NCI-H1105 treated with DMSO at 0.1 percent for 48 hours (cell line): ENCODE data around the gene DLG2.
A peak's percentile ranks its signal among the peaks of the same experiment; 100 is the strongest.

Experiments used
- DNase-seq: peaks from one replicate; lab custom pipeline; 2025; lab: John Stamatoyannopoulos, UW

DLG2 gene

DNA sequence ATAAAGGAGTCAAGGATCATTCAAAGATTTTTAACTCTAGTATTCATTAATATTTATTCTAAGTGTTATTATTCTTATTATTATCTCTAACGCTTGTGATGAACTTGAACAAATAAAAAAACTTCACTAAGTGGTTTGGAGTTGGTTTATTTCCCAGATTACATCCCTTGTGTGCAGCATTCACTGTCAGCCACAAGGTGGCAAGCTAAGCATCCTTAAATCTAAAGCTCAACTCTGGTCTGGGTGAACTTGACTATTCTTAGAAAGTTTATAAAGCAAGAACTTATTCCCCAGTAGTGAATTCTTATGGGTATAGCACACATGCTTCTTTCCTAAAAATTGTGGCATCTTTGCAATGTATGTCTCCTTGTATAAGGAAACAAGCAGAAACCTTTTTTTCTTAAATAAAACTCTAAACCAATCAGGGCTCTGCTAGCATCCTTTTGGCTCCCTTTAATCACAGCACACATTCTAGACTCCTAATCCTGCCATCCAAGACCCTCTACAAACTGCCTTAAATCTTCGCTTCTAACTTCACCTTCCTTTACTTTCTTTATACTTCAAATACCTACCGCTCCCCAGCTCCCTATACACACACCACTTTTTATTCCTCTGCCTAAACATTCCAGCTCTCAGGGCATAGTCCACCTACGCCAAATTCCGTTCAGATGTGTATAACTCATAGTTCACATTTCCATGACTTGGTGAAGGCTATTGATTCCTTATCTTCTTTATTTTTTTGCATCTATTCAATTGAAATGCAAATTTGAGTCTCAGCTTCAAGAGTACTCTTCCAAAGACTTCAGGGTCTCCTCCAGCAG is 1068.8 kb downstream of the DLG2 start:
- DNase-seq: peak; percentile 44

DNA sequence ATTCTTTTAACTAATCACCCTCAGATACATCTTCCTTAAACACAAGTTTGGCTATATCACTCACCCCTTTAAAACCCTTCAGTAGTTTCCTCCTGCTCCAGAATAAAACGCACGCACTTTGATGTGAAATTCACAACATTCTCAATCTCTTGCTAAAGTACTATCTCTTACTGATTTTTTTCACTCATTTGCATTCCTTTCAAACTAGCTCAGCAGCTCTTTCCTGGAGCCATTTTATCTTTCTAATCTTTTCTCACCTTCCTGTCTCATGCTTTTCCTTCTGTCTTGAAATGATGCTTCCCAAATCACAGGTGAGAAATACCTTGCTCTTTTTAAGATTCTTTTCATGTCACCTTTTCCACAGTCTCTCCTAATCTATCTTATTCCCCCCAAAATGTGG is 1074.4 kb downstream of the DLG2 start:
- DNase-seq: no peak

DNA sequence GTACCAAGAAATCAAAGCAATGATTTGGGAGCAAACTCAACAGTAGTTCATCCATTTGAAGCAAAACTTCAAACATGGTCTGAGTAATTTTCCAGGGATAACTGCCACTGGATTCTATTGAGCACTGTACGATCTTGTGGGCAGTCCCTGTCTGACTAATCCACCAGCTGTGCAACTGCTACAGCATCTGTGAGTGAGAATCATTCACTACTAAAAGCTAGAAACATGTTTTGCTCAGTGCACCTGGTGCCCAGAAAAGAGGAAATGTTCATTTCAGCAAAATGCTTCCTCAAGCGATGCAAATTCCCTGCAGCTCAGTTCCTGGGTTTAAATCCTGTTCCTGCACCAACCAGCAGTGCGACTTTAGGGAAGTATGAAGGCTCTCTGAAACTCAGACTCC is 1077.9 kb downstream of the DLG2 start:
- DNase-seq: no peak

DNA sequence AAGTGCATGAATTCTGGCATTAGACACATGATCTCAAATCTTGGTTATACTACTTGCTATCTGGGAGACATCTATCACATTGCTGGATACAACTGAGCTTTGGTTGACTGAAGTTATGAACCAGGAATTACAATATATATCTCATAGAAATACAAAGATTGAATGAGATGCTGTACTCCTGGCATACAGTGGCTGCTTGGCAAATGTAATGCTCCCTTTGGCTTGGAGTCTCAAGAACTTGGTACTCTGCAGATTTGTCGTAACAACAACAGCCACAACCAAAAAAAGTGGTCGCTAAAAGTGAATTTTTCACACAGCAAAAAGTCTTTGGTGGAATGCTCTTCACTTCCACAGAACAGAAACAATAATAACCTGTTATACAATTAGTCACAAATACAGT is 1082.6 kb downstream of the DLG2 start:
- DNase-seq: no peak

DNA sequence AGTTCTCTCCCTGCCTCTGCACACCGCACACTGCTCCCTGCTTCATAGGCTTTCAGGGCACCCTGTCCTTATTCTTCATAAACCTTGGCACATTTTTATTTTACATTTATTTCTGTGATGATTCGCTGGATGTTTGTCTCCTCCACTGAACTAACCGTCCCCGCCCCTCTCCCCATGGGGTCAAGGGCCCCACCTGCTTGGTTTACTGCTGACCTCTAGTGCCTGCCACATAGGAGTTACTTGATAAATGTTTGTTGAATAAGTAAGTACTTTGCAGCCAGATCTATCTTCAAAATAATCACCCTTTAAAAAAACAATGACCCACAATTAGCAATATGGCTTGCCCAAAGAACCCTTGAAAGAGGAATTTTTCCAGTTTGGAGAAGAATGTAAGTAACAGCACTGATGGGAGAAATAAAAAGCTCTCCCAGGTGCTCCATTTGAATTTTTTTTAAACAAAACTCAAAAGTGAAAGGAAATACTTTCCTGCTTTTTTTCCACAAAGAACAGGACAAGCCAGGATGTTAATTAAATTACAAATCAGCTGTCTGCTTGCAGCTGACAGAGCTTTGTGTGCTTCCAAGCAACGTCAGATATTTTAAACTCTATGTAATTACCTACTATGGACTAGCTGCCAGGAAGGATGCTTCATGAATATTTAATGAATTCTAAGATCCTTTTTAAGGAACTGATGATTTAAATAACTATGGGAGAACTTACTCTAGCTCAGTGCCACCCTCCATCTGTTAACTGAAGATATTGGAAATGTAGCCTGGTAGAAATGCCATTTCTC is 1083.6 kb downstream of the DLG2 start:
- peak; percentile 15 for DNase-seq

DNA sequence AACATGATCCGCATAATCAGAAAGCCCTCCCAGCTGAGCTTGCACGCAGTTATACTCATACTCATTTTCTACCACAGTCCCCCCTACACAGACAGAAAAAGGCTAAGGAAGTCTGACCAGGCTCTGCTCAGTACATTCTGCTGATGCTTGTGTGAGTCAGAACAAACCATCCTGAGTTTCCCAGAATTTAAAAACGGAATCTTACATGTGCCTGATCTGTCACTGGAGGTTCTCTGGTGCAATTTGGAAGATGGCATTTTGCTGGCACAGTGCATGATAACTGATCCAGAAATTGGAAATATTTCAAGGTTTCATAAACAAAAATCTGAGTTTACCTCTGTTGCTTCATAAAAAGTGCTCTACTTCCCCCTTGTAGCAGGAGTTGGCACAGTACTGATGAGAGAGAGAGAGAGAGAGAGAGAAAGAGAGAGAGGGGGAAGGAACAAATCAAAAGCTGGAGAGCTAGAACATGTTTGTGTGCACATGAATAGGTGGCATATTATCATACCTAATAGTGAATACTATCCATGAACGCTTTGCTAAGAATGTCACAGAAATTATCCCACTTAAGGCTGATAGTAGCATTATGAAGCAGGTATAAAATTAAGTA is 1085.3 kb downstream of the DLG2 start:
- DNase-seq: no peak

DNA sequence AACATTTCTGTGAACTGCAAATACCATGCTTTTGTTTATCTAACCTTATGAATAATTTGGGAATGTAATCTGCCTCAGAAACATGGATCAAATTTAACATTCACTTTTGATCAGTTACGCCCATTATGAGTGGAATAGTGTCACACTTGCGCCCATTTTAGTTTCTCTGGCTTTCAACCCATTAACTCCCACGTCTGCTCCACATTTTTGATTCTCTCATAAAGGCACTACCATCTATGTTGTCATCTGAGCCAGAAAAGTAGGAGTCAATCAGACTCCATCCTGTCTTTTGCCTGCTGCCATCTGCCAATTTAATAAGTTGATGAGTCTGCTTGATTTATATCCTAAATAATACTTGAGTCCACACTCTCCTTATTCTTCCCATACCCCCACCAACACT is 1090.7 kb downstream of the DLG2 start:
- no peak for DNase-seq

DNA sequence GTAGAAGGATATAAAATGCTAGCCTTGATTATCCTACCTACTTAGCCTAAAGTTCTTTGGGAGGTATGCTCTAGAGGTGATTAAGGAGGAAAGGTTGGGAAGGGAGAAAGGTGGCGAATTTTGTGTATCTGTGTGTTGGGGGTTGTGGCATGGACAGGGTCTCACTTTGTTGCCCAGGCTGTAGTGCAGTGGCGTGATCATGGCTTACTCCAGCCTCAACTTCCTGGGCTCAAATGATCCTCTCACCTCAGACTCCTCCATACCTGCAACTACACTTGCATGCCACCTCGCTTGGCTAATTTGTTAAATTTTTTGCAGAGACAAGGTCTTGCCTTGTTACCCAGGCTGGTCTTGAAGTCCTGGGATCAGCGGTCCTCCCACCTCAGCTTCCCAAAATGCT is 1094.8 kb downstream of the DLG2 start:
- DNase-seq: no peak

DNA sequence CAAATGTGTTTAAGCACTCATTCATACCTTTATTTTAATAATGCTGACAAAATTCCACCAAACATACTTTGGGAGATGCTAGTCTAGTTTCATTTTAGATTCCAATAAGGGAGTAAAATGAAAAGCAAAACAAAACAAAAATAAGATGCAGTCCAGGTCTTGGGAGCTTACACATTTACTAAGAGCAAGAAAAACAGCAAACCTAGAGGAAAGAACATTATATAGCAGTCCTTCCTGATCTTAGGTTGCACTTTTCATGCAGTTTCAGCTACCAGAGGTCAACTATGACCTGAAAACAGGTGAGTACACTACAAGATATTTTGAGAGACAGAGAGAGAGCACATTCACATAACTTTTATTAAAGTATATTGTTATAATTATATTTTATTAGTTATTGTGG is 1100.9 kb downstream of the DLG2 start:
- DNase-seq: no peak

DNA sequence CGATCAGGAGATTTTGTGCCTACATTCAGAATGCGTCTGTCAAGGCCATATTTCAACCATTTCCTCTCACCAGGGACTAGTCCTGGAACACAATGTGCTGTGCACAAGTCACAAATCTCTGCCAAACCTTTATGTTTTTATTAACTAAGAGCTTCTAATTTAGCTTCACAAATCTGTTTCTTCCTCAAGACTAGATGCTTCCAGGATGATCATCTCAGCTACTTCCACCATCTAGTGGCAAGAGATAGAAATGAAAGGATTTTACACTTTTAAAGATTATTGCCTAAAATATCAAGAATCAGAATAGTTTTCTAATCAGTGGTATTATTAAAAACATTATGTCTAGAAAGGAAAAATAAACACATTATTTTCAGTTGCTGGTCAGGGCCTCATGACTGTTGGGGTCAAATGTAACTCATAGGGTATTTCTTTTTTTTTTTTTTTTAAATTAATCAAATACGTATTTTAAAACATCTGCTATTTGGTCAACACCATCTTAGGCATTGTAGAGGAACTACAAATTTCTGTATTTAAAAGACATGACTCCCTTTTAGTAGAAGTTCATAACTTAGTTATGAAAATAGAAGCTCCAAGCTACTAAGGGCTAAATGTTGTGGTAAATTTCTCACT is 1102.6 kb downstream of the DLG2 start:
- DNase-seq: peak; percentile 5

DNA sequence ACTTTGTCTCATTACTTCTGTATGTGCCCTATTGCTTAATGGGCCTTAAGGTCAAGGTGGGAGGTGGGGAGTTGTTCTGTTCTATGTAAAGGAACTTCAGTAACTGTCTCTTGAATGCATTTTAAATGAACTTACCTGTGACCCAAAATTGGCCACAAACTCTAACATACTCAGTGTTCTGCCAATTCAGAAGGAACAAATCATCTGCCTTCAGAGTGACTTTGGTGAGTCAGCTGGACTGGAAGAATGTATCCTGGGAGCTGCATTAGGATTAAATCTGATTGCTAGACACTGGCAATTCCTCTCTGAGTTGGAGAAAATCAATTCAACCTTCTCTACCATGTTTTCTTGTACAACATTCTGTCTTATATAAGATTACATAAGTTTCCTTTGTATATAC is 1104.8 kb downstream of the DLG2 start:
- DNase-seq: no peak

DNA sequence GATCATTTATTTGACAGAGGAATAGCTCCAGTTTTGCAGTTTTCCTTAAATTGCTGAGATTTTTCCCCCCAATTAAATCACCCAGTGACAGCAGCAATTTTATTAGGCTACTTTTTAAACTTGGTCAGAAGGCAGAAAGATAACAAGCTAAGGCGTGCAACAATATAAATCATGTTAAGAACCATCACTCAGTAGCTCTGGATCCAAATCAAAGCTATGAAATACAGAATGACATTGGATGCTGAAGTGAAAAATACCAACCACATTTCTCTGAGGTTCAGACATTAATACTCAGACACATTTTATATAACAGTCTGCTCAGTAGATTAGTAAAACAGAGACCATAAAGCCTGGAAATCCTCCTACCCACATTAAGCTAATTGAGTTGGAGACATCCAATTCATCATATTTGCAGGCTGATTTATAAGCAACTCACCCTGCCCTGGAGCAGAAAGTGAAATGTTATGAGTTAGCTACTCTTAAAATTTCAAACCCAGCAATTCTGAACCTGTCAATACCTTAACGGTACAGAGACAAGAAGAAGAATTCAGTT is 1108.4 kb downstream of the DLG2 start:
- no peak for DNase-seq

DNA sequence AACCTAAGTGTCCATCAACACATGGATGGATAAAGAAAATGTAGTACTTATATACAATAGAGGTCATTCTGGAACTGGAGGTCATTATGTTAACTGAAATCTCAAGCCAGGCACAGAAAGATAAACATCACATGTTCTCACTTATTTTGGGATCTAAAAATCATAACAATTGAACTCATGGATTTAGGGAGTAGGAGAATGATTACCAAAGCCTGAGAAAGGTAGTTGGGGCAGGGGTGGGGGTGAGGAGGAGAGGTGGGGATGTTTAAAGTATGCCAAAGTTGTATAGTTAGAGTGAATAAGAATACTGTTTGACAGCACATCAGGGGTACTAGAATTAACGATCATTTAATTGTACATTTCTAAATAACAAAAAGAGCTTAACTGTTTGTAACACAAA is 1112.7 kb downstream of the DLG2 start:
- no peak for DNase-seq

DNA sequence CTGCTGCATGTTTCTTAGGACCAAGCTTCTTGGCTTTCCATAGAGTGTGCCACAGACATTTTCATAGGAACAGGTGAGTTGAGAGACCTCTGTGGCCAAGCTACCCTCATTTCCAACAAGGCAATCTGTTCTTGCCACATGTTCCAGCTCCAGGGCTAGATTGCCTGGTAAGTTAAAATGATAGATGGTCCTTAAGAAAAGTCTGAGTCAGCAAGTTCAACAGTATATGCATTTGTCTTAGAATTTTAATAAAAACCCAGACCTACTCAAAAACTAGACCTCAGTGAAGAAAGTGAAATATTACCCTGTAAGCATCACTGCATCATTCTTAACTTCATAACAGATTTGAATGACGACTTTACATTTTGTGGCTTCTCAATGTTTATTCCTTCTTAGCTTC is 1123.6 kb downstream of the DLG2 start:
- DNase-seq: no peak

DNA sequence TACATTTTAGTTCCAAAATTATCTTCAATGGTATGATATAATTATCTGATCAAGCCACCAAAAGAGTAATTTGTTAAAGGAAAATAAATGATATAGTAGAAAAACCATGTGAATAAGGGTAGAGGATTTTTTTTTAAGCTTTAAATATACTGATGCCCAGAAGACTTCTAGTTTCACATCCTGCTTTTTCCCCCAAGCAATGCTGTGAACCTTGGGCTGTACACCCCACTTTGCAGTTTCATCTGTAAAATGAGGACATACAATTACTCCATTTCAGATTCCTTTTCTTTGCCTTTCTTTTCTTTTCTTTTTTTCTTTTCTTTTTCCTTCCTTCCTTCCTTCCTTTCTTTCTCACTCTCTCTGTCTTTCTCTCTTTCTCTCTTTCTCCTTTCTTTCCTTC is 1125.4 kb downstream of the DLG2 start:
- DNase-seq: no peak

DNA sequence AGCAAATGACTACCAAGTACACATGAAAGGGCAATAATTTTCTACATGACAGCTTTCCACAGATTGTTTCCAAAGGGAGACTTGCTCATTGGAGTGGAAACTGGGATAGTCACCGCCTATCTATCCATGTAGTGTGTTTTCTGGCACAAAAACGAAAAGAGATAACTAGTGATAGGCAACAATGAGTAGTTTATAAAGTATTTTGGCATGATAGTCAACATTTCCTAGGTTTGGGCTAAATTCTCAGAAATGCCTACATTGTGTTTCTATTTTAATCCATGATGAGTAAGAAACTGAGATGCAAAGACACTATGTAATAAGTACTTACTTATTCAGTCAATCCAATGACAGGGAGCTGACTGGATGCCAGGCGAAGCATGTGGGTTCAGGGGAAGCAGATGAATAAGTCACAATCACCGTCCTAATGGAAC is 1129.1 kb downstream of the DLG2 start:
- DNase-seq: no peak

DNA sequence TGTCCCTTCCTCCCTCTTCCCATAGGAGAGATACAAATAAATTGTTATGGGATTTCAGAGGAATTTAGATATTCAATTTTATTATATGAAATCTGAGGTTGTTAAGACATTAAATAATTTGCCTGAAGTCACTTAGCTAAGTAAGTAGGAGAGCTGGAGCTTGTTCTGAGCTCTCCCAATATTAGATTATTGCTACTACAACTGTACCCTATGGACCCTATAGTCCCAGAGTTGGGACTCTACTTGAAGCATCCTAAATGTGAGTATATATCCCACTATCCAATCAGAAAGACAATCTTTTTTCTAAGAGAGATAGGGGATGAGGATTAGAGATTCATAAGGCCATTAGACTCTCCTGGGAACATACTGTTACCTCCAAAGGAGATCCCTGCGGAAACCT is 1130.0 kb downstream of the DLG2 start:
- no peak for DNase-seq

DNA sequence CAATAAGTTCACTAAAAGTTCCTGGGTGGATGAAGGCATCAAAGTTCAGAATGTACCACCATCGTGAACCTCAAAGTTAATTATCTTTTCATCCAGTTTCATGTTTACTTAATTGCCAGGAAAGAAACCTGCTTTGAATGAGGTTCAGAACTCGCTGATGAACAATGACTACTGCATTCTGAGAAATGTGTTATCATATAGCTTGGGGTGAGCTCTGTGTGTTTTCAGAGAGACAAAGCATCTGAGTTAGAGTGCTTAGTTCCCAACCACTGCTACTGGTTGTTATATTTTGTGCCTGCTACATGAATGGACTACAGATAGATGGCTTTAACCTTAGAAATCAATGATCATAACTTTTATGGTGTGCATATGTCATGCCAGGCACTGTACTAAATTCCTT is 1131.0 kb downstream of the DLG2 start:
- DNase-seq: no peak

DNA sequence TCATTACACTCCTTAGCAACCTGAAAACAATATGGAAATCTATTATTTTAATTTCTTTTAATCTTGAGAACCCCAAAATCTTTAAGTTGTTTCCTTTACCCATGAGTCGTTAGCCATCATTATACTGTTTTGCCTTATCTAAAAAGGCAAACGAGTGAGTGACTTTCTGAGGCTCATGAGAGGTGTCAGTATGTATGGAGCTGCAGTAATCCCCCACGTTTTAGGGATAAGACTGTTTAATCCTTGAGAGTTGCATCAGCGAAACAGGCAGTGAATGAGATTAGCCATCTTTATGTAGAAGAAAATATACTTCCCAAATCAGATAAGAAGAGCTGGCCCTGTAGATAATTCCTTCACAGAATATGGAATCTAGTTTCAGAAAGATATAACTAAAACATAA is 1147.0 kb downstream of the DLG2 start:
- no peak for DNase-seq

DNA sequence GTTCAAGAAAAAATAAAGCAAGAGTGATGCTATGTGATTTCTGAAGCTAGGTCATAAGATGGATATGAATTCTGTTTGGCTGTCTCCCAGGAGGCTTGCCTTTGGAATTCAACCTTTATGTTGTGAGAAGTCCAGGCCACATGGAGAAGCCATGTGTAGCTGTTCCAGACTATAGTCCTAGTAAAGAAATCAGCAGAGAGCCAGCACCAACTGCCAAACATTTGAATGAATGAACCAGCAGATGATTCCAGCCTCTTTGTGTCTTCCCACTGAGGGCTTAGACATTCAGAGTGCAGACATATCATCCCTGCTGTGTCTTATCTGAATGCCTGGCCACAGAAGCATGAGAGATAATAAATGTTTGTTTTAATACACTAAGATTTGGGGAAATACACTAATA is 1150.6 kb downstream of the DLG2 start:
- DNase-seq: no peak

DNA sequence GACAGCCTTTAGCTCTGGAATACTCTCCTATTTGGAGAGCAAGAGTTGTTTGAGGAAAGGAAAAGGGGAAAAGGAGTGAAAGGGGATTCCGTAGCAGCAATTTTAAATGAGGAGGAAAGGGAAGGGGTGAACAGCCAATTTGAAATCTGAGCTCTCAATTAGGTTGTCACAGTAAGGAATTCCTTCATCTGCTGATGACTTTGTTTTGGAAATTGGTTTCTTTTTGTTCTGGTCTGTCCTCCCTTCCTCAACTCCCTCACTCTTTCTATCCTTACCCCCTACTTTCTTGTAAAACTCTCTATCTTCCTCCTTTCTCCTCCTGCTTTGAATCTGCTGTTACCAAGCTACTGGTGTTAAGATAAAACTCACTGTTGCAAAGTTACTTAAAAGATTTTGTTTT is 1155.6 kb downstream of the DLG2 start:
- no peak for DNase-seq

DNA sequence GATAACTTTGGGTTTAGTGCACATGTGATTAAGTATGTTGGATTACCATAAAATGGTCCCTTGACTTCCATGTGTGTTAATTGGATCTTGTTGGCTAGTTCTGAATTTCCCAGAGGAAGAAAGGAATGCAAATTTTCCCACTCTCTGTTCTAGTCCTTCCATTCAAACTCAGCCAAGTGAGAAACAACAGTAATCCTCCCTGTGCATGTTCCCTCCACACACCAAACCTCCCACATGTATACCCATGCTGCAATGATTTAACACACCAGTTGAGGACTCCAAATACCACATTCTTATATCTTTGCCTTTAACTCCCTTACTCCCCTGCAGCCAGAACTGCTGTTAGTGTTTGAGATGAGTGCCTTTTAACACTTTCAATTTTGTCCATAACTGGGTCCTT is 1158.9 kb downstream of the DLG2 start:
- DNase-seq: no peak
